CD4-positive, alpha-beta T cell (primary cell): ENCODE results near the gene XK. TPM values are rescaled to one million over a fixed set of nuclear protein-coding genes. Genes with fewer than 3 reads are reported as not detected.

ENCODE experiments used
- ATAC-seq: fragments of 200-7000 bp; cut with Tn5 transposase; one replicate; pipeline ENCODE4 v1.10.0; 2022; ENCODE audit warnings: mild to moderate bottlenecking; ENCODE audit not compliant: poor library complexity
- CTCF ChIA-PET: fragments of 350-600 bp; sonication (Branson Sonifier 250); formaldehyde crosslinking; loops from one replicate; lab custom pipeline; 2021; ENCODE audit warnings: antibody characterized with exemption, inconsistent platforms; lab: Charles Lee
- POLR2A ChIA-PET: fragments of 350-600 bp; sonication (Branson Sonifier 250); formaldehyde crosslinking; loops from one replicate; lab custom pipeline; 2021; ENCODE audit warnings: antibody characterized with exemption, inconsistent platforms; lab: Charles Lee
- DNase-seq, 14 experiments: peaks; one replicate each; pipeline ENCODE4 v3.0.0-alpha.2; 2013 to 2020; ENCODE audit warnings: mixed read lengths in 2 of 14
- H3K27ac ChIP-seq, 2 donors: one replicate each; pipeline versions ENCODE4 v1.5.1 to v1.7.0; 2013; ENCODE audit warnings: low read length in 2 of 2, low read depth in 1 of 2, mild to moderate bottlenecking in 1 of 2
- H3K27me3 ChIP-seq, 2 experiments: 1 replicate in 1 of 2; 2 replicates in 1 of 2; pipeline versions ENCODE4 v1.6.1 to v1.7.0; 2013; ENCODE audit warnings: low read length in 2 of 2, control low read depth in 1 of 2, mild to moderate bottlenecking in 1 of 2, moderate library complexity in 1 of 2; ENCODE audit not compliant: insufficient read depth in 2 of 2, control insufficient read depth in 1 of 2
- H3K36me3 ChIP-seq: one replicate; pipeline ENCODE4 v1.6.1; 2013; ENCODE audit warnings: low read length, control low read depth; ENCODE audit not compliant: insufficient read depth
- H3K4me1 ChIP-seq: one replicate; pipeline ENCODE4 v1.6.1; 2013; ENCODE audit warnings: low read length, control low read depth; ENCODE audit not compliant: insufficient read depth
- H3K4me3 ChIP-seq: one replicate; pipeline ENCODE4 v1.5.1; 2013; ENCODE audit warnings: mild to moderate bottlenecking, low read length, moderate library complexity
- H3K9me3 ChIP-seq, 2 experiments: 1 replicate in 1 of 2; 2 replicates in 1 of 2; pipeline versions ENCODE4 v1.6.1 to v1.7.0; 2013; ENCODE audit warnings: low read length in 2 of 2, mild to moderate bottlenecking in 2 of 2, control low read depth in 1 of 2, moderate library complexity in 1 of 2; ENCODE audit not compliant: control insufficient read depth in 1 of 2, insufficient read depth in 1 of 2
- H3K27ac Mint-ChIP-seq: one replicate; pipeline ENCODE4 v1.8.0; 2020; ENCODE audit warnings: mixed read lengths
- H3K27me3 Mint-ChIP-seq: one replicate; pipeline ENCODE4 v1.8.0; 2021; ENCODE audit warnings: mixed read lengths
- H3K36me3 Mint-ChIP-seq: one replicate; pipeline ENCODE4 v1.8.0; 2021; ENCODE audit warnings: low read depth, mixed read lengths
- H3K4me1 Mint-ChIP-seq: one replicate; pipeline ENCODE4 v1.8.0; 2021; ENCODE audit warnings: low read depth, mixed read lengths
- H3K4me3 Mint-ChIP-seq: one replicate; pipeline ENCODE4 v1.8.0; 2020; ENCODE audit warnings: mild to moderate bottlenecking, mixed read lengths
- H3K9me3 Mint-ChIP-seq: one replicate; pipeline ENCODE4 v1.8.0; 2020; ENCODE audit warnings: mixed read lengths
- CTCF ChIP-seq: fragments of 200-600 bp; IDR thresholded peaks from one replicate; pipeline ENCODE4 v1.8.0; 2022; ENCODE audit warnings: antibody characterized with exemption, mild to moderate bottlenecking
- intact Hi-C, 2 experiments: fragments of 100-400 bp; cut with DNase I in 1 of 2; cut with micrococcal nuclease in 1 of 2; formaldehyde crosslinking; loops; one replicate each; pipeline versions ENCODE4 v1.15.1 to v1.9.0; 2023 to 2025; cut with DNase I, micrococcal nuclease
- total RNA-seq, 174 experiments: library from RNA in 2 of 174; stranded (reverse) in 2 of 174; gene quantifications; one replicate each; pipeline ENCODE4 v1.2.3 and lab custom pipeline; 2021 to 2026

Gene XK
- total RNA-seq, 2 experiments from 2014 or later: 0.05 TPM; not detected in 1

GRCh38 chrX:37658343-37659030 lies 27.1 kb upstream of the XK start:
- ChIA-PET POLR2A (no interaction called here), CTCF (no interaction called here)
- intact Hi-C loops: no loop called here

GRCh38 chrX:37659047-37659446 lies 26.5 kb upstream of the XK start:
- DNase-seq (no peak), ATAC-seq (no peak)
- Mint-ChIP-seq H3K4me3 (no peak overlapping the region), H3K27ac (no peak overlapping the region), H3K36me3 (no peaks in the 10 kb centered on the region), H3K4me1 (no peaks in the 10 kb centered on the region), H3K27me3 (no peaks in the 10 kb centered on the region), H3K9me3 (no peaks in the 10 kb centered on the region)
- ChIA-PET CTCF (no interaction called here), POLR2A (no interaction called here)
- Histone ChIP-seq H3K36me3 (no peaks in the 10 kb centered on the region), H3K4me3 (no peak overlapping the region), H3K4me1 (no peaks in the 10 kb centered on the region), H3K27me3 (no peaks in the 10 kb centered on the region), H3K9me3 (no peaks in the 10 kb centered on the region), H3K27ac (no peak overlapping the region)
- no peak for TF ChIP-seq CTCF
- intact Hi-C loops: no loop called here

More at GRCh38 chrX:37658343-37659030, 27.1 kb upstream of the XK start:
- no peak for TF ChIP-seq CTCF
- no peak overlapping the region for H3K27ac Mint-ChIP-seq
- H3K9me3 ChIP-seq: no peaks in the 10 kb centered on the region
- no peak overlapping the region for H3K4me3 ChIP-seq
- H3K27ac ChIP-seq: no peak overlapping the region
- H3K9me3 Mint-ChIP-seq: no peaks in the 10 kb centered on the region
- no peak for ATAC-seq
- no peaks in the 10 kb centered on the region for H3K27me3 Mint-ChIP-seq
- H3K4me1 Mint-ChIP-seq: no peaks in the 10 kb centered on the region
- H3K27me3 ChIP-seq: no peaks in the 10 kb centered on the region
- no peaks in the 10 kb centered on the region for H3K4me1 ChIP-seq
- H3K36me3 Mint-ChIP-seq: no peaks in the 10 kb centered on the region
- no peak for DNase-seq
- no peak overlapping the region for H3K4me3 Mint-ChIP-seq
- H3K36me3 ChIP-seq: no peaks in the 10 kb centered on the region

DNA sequence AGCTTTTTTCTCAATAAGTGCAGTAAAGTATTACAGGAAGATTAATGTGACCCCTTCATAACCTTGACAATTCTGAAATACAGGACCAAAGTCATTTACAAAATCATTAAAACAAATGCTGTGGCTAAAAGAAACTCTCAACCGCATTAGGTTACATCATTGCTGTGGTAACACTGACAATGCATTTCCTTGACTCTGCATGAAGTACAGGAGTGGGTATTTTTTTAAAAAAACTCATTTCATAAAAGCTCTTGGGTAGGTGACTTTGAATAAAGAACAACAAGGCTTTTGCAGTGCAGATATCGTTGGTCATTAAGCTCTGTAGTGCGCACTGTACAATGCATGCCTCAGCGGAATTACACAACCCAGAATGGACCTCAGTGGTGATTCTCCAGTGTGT lies 23.4 kb upstream of the XK start:
- DNase-seq: no peak
- Histone ChIP-seq H3K4me3 (no peak overlapping the region), H3K27ac (no peak overlapping the region), H3K36me3 (no peaks in the 10 kb centered on the region), H3K27me3 (no peaks in the 10 kb centered on the region), H3K9me3 (no peaks in the 10 kb centered on the region), H3K4me1 (no peaks in the 10 kb centered on the region)
- CTCF ChIA-PET: no interaction called here
- no peak for ATAC-seq
- POLR2A ChIA-PET: no interaction called here
- H3K9me3 Mint-ChIP-seq: no peaks in the 10 kb centered on the region
- no peak for TF ChIP-seq CTCF
- H3K4me1 Mint-ChIP-seq: no peaks in the 10 kb centered on the region
- no peaks in the 10 kb centered on the region for H3K27me3 Mint-ChIP-seq
- intact Hi-C loops: no loop called here
- H3K36me3 Mint-ChIP-seq: no peaks in the 10 kb centered on the region
- H3K27ac Mint-ChIP-seq: no peak overlapping the region
- no peak overlapping the region for H3K4me3 Mint-ChIP-seq
